ENCODE results near the gene GFI1. TPM values are rescaled to one million over a fixed set of nuclear protein-coding genes. Genes with fewer than 3 reads are reported as not detected.

Gene GFI1
- total and polyA plus RNA-seq, 8 donors = 0.32 to 2.0 (median 0.65) TPM

GRCh38 chr1:92446546-92446945 lies 40.2 kb downstream of the GFI1 start:
- H3K9me3 ChIP-seq = no peaks in the 10 kb centered on the region
- H3K27me3 ChIP-seq = no peaks in the 10 kb centered on the region
- intact Hi-C loops (cut with DNase I) = no loop called here
- no peak for TF ChIP-seq CTCF (IDR thresholded peaks at IDR 0.05)
- no peak overlapping the region for H3K4me3 ChIP-seq
- H3K36me3 ChIP-seq = no peaks in the 10 kb centered on the region
- no peaks in the 10 kb centered on the region for H3K4me1 ChIP-seq
- DNase-seq = no peak
- H3K27ac ChIP-seq = no peak overlapping the region
- no peak for ATAC-seq

GRCh38 chr1:92445865-92446264 lies 40.9 kb downstream of the GFI1 start:
- ATAC-seq = no peak
- Histone ChIP-seq H3K4me1 (no peaks in the 10 kb centered on the region), H3K27me3 (no peaks in the 10 kb centered on the region), H3K9me3 (no peaks in the 10 kb centered on the region), H3K4me3 (no peak overlapping the region), H3K36me3 (no peaks in the 10 kb centered on the region), H3K27ac (no peak overlapping the region)
- no peak for TF ChIP-seq CTCF (IDR thresholded peaks at IDR 0.05)
- intact Hi-C loops (cut with DNase I) = no loop called here
- DNase-seq = no peak

DNA sequence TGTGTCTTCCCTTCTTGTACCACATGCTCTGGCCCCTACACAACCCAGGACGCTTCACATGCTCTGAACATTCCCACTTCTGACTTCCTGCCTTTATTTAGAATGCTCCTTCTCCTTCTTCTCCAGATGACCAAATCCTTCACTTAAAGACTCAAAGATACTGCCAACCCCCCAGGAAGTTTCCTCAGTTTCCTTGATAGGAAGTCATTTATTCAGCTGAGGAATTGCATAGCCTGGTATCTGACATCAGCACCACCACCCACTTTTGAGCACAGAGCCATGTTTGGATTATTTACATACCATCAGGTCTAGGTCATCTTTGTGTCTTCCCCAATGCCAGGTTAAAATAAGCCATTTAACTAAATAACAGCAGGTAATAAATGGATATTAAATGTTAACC lies 42.4 kb downstream of the GFI1 start:
- Histone ChIP-seq H3K27ac (no peak overlapping the region), H3K27me3 (no peaks in the 10 kb centered on the region), H3K36me3 (no peaks in the 10 kb centered on the region), H3K4me3 (no peak overlapping the region), H3K9me3 (no peaks in the 10 kb centered on the region), H3K4me1 (no peaks in the 10 kb centered on the region)
- no peak for TF ChIP-seq CTCF (IDR thresholded peaks at IDR 0.05)
- no peak for DNase-seq
- intact Hi-C loops (cut with DNase I) = no loop called here
- no peak for ATAC-seq

GRCh38 chr1:92443893-92444292 lies 42.8 kb downstream of the GFI1 start:
- H3K36me3 ChIP-seq = no peaks in the 10 kb centered on the region
- intact Hi-C loops (cut with DNase I) = no loop called here
- no peaks in the 10 kb centered on the region for H3K4me1 ChIP-seq
- H3K27ac ChIP-seq = no peak overlapping the region
- DNase-seq (no peak), ATAC-seq (no peak)
- H3K9me3 ChIP-seq = no peaks in the 10 kb centered on the region
- H3K4me3 ChIP-seq = no peak overlapping the region
- H3K27me3 ChIP-seq = no peaks in the 10 kb centered on the region
- no peak for TF ChIP-seq CTCF (IDR thresholded peaks at IDR 0.05)

DNA sequence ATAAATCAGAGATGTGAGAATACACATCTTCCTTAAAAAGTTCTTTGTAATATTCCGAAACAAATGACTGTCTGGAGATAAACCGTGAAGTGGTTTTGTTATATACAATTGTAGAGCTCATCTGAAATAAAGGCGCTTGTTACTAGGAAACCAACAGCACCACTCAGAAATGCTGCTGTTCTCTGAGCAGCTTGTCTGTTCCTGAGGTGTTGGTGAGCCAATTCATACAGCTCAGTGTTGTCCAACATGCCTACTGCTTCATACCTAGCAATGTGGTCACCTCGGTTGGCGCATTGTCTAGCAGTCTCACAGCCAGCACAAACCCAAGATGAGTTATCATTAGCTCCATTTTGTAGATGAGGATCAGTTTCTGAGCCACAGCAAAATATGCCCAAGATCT lies 44.4 kb downstream of the GFI1 start:
- no peak for TF ChIP-seq CTCF (IDR thresholded peaks at IDR 0.05)
- no peaks in the 10 kb centered on the region for H3K9me3 ChIP-seq
- no peaks in the 10 kb centered on the region for H3K36me3 ChIP-seq
- no peaks in the 10 kb centered on the region for H3K4me1 ChIP-seq
- ATAC-seq (no peak), DNase-seq (no peak)
- H3K27ac ChIP-seq = no peak overlapping the region
- H3K4me3 ChIP-seq = no peak overlapping the region
- H3K27me3 ChIP-seq = no peaks in the 10 kb centered on the region
- intact Hi-C loops (cut with DNase I) = no loop called here
